ENCODE measurements around the gene ENOX1.

ENOX1 gene

GRCh38 chr13:43304945-43305344, 481.8 kb downstream of the ENOX1 start:
- intact Hi-C loops (cut with DNase I) = loop anchor here (5.0 kb wide), 3 partner anchors 392 to 567 kb away; partner anchors contain the start of gene ENOX1
- DNase-seq = no peak

- DNase-seq = no peak
- intact Hi-C loops (cut with DNase I) = loop anchor here (5.0 kb wide), 2 partner anchors 483 to 568 kb away; partner anchors contain the start of gene ENOX1
These were observed 482.3 kb downstream of the ENOX1 start for GRCh38 chr13:43304449-43304848.

- DNase-seq = peak in 9 of 10 donors; percentile 50 to 94 (median 64)
- intact Hi-C loops (cut with DNase I) = loop anchor here (5.0 kb wide), 2 partner anchors 484 to 569 kb away; partner anchors contain the start of gene ENOX1
These were observed 483.6 kb downstream of the ENOX1 start for GRCh38 chr13:43303033-43303729.

- intact Hi-C loops (cut with DNase I) = loop anchor here (5.0 kb wide), 2 partner anchors 486 to 571 kb away; partner anchors contain the start of gene ENOX1
- no peak for DNase-seq
These were observed 485.3 kb downstream of the ENOX1 start for GRCh38 chr13:43301346-43301969.

GRCh38 chr13:43300865-43301264, 485.9 kb downstream of the ENOX1 start:
- DNase-seq = no peak
- intact Hi-C loops (cut with DNase I) = loop anchor here (5.0 kb wide), 2 partner anchors 486 to 571 kb away; partner anchors contain the start of gene ENOX1

GRCh38 chr13:43299374-43299773, 487.4 kb downstream of the ENOX1 start:
- intact Hi-C loops (cut with DNase I) = loop anchor here (10.0 kb wide), 1 partner anchor 215 kb away; no protein-coding TSS in a partner anchor
- no peak for DNase-seq

GRCh38 chr13:43298816-43299215, 488.0 kb downstream of the ENOX1 start:
- intact Hi-C loops (cut with DNase I) = loop anchor here (10.0 kb wide), 1 partner anchor 214 kb away; no protein-coding TSS in a partner anchor
- no peak for DNase-seq

- intact Hi-C loops (cut with DNase I) = loop anchor here (10.0 kb wide), 1 partner anchor 213 kb away; no protein-coding TSS in a partner anchor
- no peak for DNase-seq
These were observed 488.6 kb downstream of the ENOX1 start for GRCh38 chr13:43297967-43298678.

GRCh38 chr13:43295825-43296564, 490.8 kb downstream of the ENOX1 start:
- DNase-seq = no peak
- intact Hi-C loops (cut with DNase I) = loop anchor here (10.0 kb wide), 1 partner anchor 211 kb away; no protein-coding TSS in a partner anchor

- no peak for DNase-seq
- intact Hi-C loops (cut with DNase I) = loop anchor here (10.0 kb wide), 1 partner anchor 211 kb away; no protein-coding TSS in a partner anchor
These were observed 491.5 kb downstream of the ENOX1 start for GRCh38 chr13:43295321-43295720.

- no peak for DNase-seq
- intact Hi-C loops (cut with DNase I) = loop anchor here (10.0 kb wide), 1 partner anchor 210 kb away; no protein-coding TSS in a partner anchor
These were observed 492.4 kb downstream of the ENOX1 start for GRCh38 chr13:43294412-43294811.

- intact Hi-C loops (cut with DNase I) = loop anchor here (10.0 kb wide), 1 partner anchor 209 kb away; no protein-coding TSS in a partner anchor
- no peak for DNase-seq
These were observed 492.8 kb downstream of the ENOX1 start for GRCh38 chr13:43293986-43294385.

GRCh38 chr13:43293561-43293960, 493.2 kb downstream of the ENOX1 start:
- no peak for DNase-seq
- intact Hi-C loops (cut with DNase I) = loop anchor here (10.0 kb wide), 1 partner anchor 209 kb away; no protein-coding TSS in a partner anchor

GRCh38 chr13:43293008-43293407, 493.8 kb downstream of the ENOX1 start:
- DNase-seq = no peak
- intact Hi-C loops (cut with DNase I) = loop anchor here (10.0 kb wide), 1 partner anchor 208 kb away; no protein-coding TSS in a partner anchor

- intact Hi-C loops (cut with DNase I) = loop anchor here (10.0 kb wide), 1 partner anchor 207 kb away; no protein-coding TSS in a partner anchor
- DNase-seq = no peak
These were observed 495.3 kb downstream of the ENOX1 start for GRCh38 chr13:43291287-43292060.

- no peak for DNase-seq
- intact Hi-C loops (cut with DNase I) = loop anchor here (10.0 kb wide), 1 partner anchor 205 kb away; no protein-coding TSS in a partner anchor
These were observed 497.1 kb downstream of the ENOX1 start for GRCh38 chr13:43289470-43290255.

- intact Hi-C loops (cut with DNase I) = no loop called here
- DNase-seq = peak in 1 of 10 donors; percentile 19
These were observed 500.0 kb downstream of the ENOX1 start for GRCh38 chr13:43286751-43287150.

Measured in posterior cingulate gyrus (tissue), 11 donors.